Neural cell (in vitro differentiated cells): ENCODE results near the gene RAB40C. TPM values are rescaled to one million over a fixed set of nuclear protein-coding genes. Genes with fewer than 3 reads are reported as not detected.

ENCODE experiments used
- H2AFZ ChIP-seq: fragments of 200-600, 300-800 bp; sonication (generic), shearing (Covaris generic); 2 replicates; pipeline ENCODE4 v1.6.0; 2014; ENCODE audit warnings: low read depth, mild to moderate bottlenecking, antibody characterized with exemption, low read length, moderate library complexity
- H3F3A ChIP-seq: fragments of 200-600 bp; shearing (Covaris generic); 2 replicates; pipeline ENCODE4 v1.6.1; 2016; ENCODE audit warnings: mild to moderate bottlenecking, moderate library complexity, mixed read lengths, antibody characterized with exemption, low read length; ENCODE audit not compliant: insufficient read depth, poor library complexity, severe bottlenecking
- H3K27ac ChIP-seq: fragments of 200-600, 300-800 bp; sonication (generic), shearing (Covaris generic); 2 replicates; pipeline ENCODE4 v1.5.1; 2014; ENCODE audit warnings: mild to moderate bottlenecking, low read length, moderate library complexity
- H3K27me3 ChIP-seq: fragments of 300-800, 200-600 bp; sonication (generic), shearing (Covaris generic); 2 replicates; pipeline ENCODE4 v1.6.0; 2014; ENCODE audit warnings: mild to moderate bottlenecking, low read depth, low read length, moderate library complexity; ENCODE audit not compliant: insufficient read depth
- H3K36me3 ChIP-seq: fragments of 300-800, 200-600 bp; sonication (generic), shearing (Covaris generic); 2 replicates; pipeline ENCODE4 v1.5.1; 2014; ENCODE audit warnings: mild to moderate bottlenecking, antibody characterized with exemption, low read length, moderate library complexity; ENCODE audit not compliant: insufficient read depth
- H3K4me2 ChIP-seq: fragments of 300-800, 200-600 bp; sonication (generic), shearing (Covaris generic); 2 replicates; pipeline ENCODE4 v1.6.0; 2014; ENCODE audit warnings: mild to moderate bottlenecking, low read length
- H3K4me3 ChIP-seq: fragments of 300-800, 200-600 bp; sonication (generic), shearing (Covaris generic); 2 replicates; pipeline ENCODE4 v1.5.1; 2014; ENCODE audit warnings: mild to moderate bottlenecking, low read length, moderate library complexity
- H3K79me2 ChIP-seq: fragments of 200-600 bp; shearing (Covaris generic); replicated peaks from 2 replicates; pipeline ENCODE4 v1.6.0; 2014; ENCODE audit warnings: mild to moderate bottlenecking, low read length, moderate library complexity; ENCODE audit not compliant: insufficient read depth
- H3K9ac ChIP-seq: fragments of 300-800, 200-600 bp; sonication (generic), shearing (Covaris generic); 2 replicates; pipeline ENCODE4 v1.6.1; 2016; ENCODE audit warnings: mild to moderate bottlenecking, low read length, mixed read lengths
- H3K9me2 ChIP-seq: fragments of 200-600 bp; shearing (Covaris generic); 2 replicates; pipeline ENCODE4 v1.6.1; 2016; ENCODE audit warnings: mild to moderate bottlenecking, low read length, mixed read lengths; ENCODE audit not compliant: insufficient read depth
- H3K9me3 ChIP-seq: fragments of 200-600, 300-800 bp; sonication (generic), shearing (Covaris generic); 2 replicates; pipeline ENCODE4 v1.6.1; 2016; ENCODE audit warnings: mild to moderate bottlenecking, mixed run types, low read length, moderate library complexity, mixed read lengths
- H4K20me1 ChIP-seq: fragments of 200-600 bp; shearing (Covaris generic); 2 replicates; pipeline ENCODE4 v1.6.1; 2016; ENCODE audit warnings: mild to moderate bottlenecking, mixed run types; ENCODE audit not compliant: insufficient read depth
- CTCF ChIP-seq: fragments of 450-650 bp; IDR thresholded peaks from 2 replicates; pipeline ENCODE4 v1.5.1; 2014; ENCODE audit warnings: antibody characterized with exemption, mild to moderate bottlenecking, moderate library complexity; ENCODE audit not compliant: poor library complexity, severe bottlenecking
- EP300 ChIP-seq: fragments of 450-650 bp; conservative IDR thresholded peaks from 2 replicates; pipeline ENCODE4 v1.6.1; 2014; ENCODE audit warnings: antibody characterized with exemption, mild to moderate bottlenecking, moderate library complexity; ENCODE audit not compliant: poor library complexity, severe bottlenecking
- EZH2 ChIP-seq: fragments of 200-600, 300-800 bp; shearing (Covaris generic), sonication (generic); IDR thresholded peaks from 2 replicates; pipeline ENCODE4 v1.6.1; 2014; ENCODE audit warnings: antibody characterized with exemption, low read length, borderline replicate concordance, mild to moderate bottlenecking; ENCODE audit not compliant: insufficient read depth, poor library complexity, severe bottlenecking
- MXI1 ChIP-seq: fragments of 450-650 bp; conservative IDR thresholded peaks from 2 replicates; pipeline ENCODE4 v1.6.1; 2014; ENCODE audit warnings: antibody characterized with exemption, mild to moderate bottlenecking; ENCODE audit not compliant: poor library complexity, severe bottlenecking
- RAD21 ChIP-seq: fragments of 450-650 bp; conservative IDR thresholded peaks from 2 replicates; pipeline ENCODE4 v1.6.1; 2014; ENCODE audit warnings: antibody characterized with exemption, mild to moderate bottlenecking, moderate library complexity
- REST ChIP-seq: IDR thresholded peaks from 2 replicates; pipeline ENCODE4 v1.6.1; 2012; ENCODE audit warnings: borderline replicate concordance
- SMC3 ChIP-seq: fragments of 450-650 bp; conservative IDR thresholded peaks from 2 replicates; pipeline ENCODE4 v1.6.1; 2014; ENCODE audit warnings: antibody characterized with exemption, mild to moderate bottlenecking, moderate library complexity; ENCODE audit not compliant: poor library complexity
- TAF1 ChIP-seq: IDR thresholded peaks from 2 replicates; pipeline ENCODE4 v1.6.1; 2012; ENCODE audit warnings: low read depth
- polyA plus RNA-seq: library from polyadenylated mRNA; depleted of rRNA; stranded (reverse); fragments of >200 nt; gene quantifications from 2 replicates; pipeline ENCODE4 v1.2.3, GENCODE V29; 2014

Gene RAB40C
- polyA plus RNA-seq, 1 donor from 2014 or later = 40.7 TPM

- H3K36me3 ChIP-seq = no peaks in the 10 kb centered on the region
- TF ChIP-seq EZH2 (no peak), TAF1 (no peak), CTCF (no peak), SMC3 (no peak)
Observed at GRCh38 chr16:593406-593805, 3.5 kb downstream of the RAB40C start.

GRCh38 chr16:593807-594206 is 3.9 kb downstream of the RAB40C start:
- Histone ChIP-seq H3K9me3 (no peaks in the 10 kb centered on the region), H3K9me2 (no peaks in the 10 kb centered on the region), H4K20me1 (peaks cover 4% of the 10 kb centered on the region), H3K27me3 (no peaks in the 10 kb centered on the region), H3F3A (no peaks in the 10 kb centered on the region), H2AFZ (no peak overlapping the region), H3K36me3 (peaks cover under 1% of the 10 kb centered on the region), H3K4me2 (no peak overlapping the region), H3K9ac (no peak overlapping the region), H3K27ac (no peak overlapping the region), H3K79me2 (peaks cover 29% of the 10 kb centered on the region), H3K4me3 (no peak overlapping the region)
- TF ChIP-seq EP300 (no peak), REST (no peak), CTCF (no peak), RAD21 (no peak), MXI1 (no peak), SMC3 (no peak), TAF1 (no peak)

More at GRCh38 chr16:593406-593805, 3.5 kb downstream of the RAB40C start:
- no peaks in the 10 kb centered on the region for H3K9me2 ChIP-seq
- H3K9me3 ChIP-seq = no peaks in the 10 kb centered on the region
- peaks cover 4% of the 10 kb centered on the region for H4K20me1 ChIP-seq
- no peak overlapping the region for H3K4me2 ChIP-seq
- no peak overlapping the region for H2AFZ ChIP-seq
- H3K9ac ChIP-seq = no peak overlapping the region
- no peak overlapping the region for H3K27ac ChIP-seq
- H3K4me3 ChIP-seq = no peak overlapping the region
- no peaks in the 10 kb centered on the region for H3F3A ChIP-seq
- peaks cover 29% of the 10 kb centered on the region for H3K79me2 ChIP-seq
- H3K27me3 ChIP-seq = no peaks in the 10 kb centered on the region
